Measurements from ENCODE around the gene NFKBIE. TPM values are rescaled to one million over a fixed set of nuclear protein-coding genes. Genes with fewer than 3 reads are reported as not detected.
A peak's percentile ranks its signal among the peaks of the same experiment; 100 is the strongest.

The NFKBIE gene
- total and polyA plus RNA-seq, 2 of the 13 experiments (the other 11 are each of a cell fraction or from before 2014, with no cell fraction given), result 6.7 to 14.5 TPM

GRCh38 chr6:44265007-44265721, at the start of gene NFKBIE (continued):
- TF ChIP-seq ZNF232 (CRISPR knock-in tag; IDR thresholded peaks at IDR 0.05; ENCODE audit: borderline replicate concordance), result no peak
- no peak for TF ChIP-seq ZNF142 (CRISPR knock-in tag; IDR thresholded peaks at IDR 0.05)
- TF ChIP-seq ZNF510 (CRISPR knock-in tag; IDR thresholded peaks at IDR 0.05; ENCODE audit: low read depth), result no peak
- TF ChIP-seq ZNF12 (CRISPR knock-in tag; IDR thresholded peaks at IDR 0.05), result no peak
- TF ChIP-seq SNAPC4 (CRISPR knock-in tag; IDR thresholded peaks at IDR 0.05), result no peak
- TF ChIP-seq U2AF1 (optimal IDR thresholded peaks at IDR 0.05; ENCODE audit: low read depth, low read length), result no peak
- no peak for TF ChIP-seq AKNA (CRISPR knock-in tag; IDR thresholded peaks at IDR 0.05; ENCODE audit: borderline replicate concordance)
- no peak for TF ChIP-seq HMGA1 (CRISPR knock-in tag; conservative IDR thresholded peaks at IDR 0.05)
- TF ChIP-seq ZNF543 (CRISPR knock-in tag; IDR thresholded peaks at IDR 0.05), result peak; percentile 61; the same call in 1 of the 2 replicates
- no peak for TF ChIP-seq GTF3A (CRISPR knock-in tag; conservative IDR thresholded peaks at IDR 0.05)
- TF ChIP-seq MYNN (CRISPR knock-in tag; IDR thresholded peaks at IDR 0.05; ENCODE audit: low read depth), result no peak
- peak; percentile 58; the same call in 1 of the 2 replicates for TF ChIP-seq ZFP82 (CRISPR knock-in tag; IDR thresholded peaks at IDR 0.05; ENCODE audit: borderline replicate concordance)
- no peak; the same call in 1 of the 2 replicates for TF ChIP-seq TBX2 (CRISPR knock-in tag; IDR thresholded peaks at IDR 0.05; ENCODE audit: borderline replicate concordance)

Measured in HepG2 (cell line).